DOHH2 (cell line): ENCODE results near the gene CNKSR3.

Experiments used
- H3F3A ChIP-seq: fragments of 200-600 bp; sonication (generic), shearing (Covaris generic); 2 replicates; pipeline ENCODE4 v1.6.0; 2016; ENCODE audit warnings: antibody characterized with exemption, mild to moderate bottlenecking; ENCODE audit not compliant: control insufficient read depth, insufficient read depth
- H3K27ac ChIP-seq: fragments of 200-600 bp; sonication (generic); 2 replicates; pipeline ENCODE4 v1.5.1; 2014; ENCODE audit warnings: low read depth, mild to moderate bottlenecking, low read length, moderate library complexity
- H3K27me3 ChIP-seq: fragments of 200-600 bp; sonication (generic); 2 replicates; pipeline ENCODE4 v1.6.1; 2014; ENCODE audit warnings: mild to moderate bottlenecking, low read length, mixed read lengths; ENCODE audit not compliant: control insufficient read depth
- H3K36me3 ChIP-seq: fragments of 200-600 bp; sonication (generic); 2 replicates; pipeline ENCODE4 v1.6.1; 2014; ENCODE audit warnings: mild to moderate bottlenecking, low read length, moderate library complexity, mixed read lengths; ENCODE audit not compliant: control insufficient read depth
- H3K4me1 ChIP-seq: fragments of 200-600 bp; sonication (generic); 2 replicates; pipeline ENCODE4 v1.6.1; 2014; ENCODE audit warnings: mild to moderate bottlenecking, low read length, mixed read lengths; ENCODE audit not compliant: control insufficient read depth
- H3K4me2 ChIP-seq: fragments of 200-600 bp; sonication (generic); 2 replicates; pipeline ENCODE4 v1.6.0; 2014; ENCODE audit warnings: mild to moderate bottlenecking, low read length, moderate library complexity
- H3K4me3 ChIP-seq: fragments of 200-600 bp; sonication (generic); 2 replicates; pipeline ENCODE4 v1.5.1; 2014; ENCODE audit warnings: mild to moderate bottlenecking, low read length, mixed read lengths
- H3K79me2 ChIP-seq: fragments of 200-600 bp; sonication (generic); 2 replicates; pipeline ENCODE4 v1.6.1; 2014; ENCODE audit warnings: mild to moderate bottlenecking, low read length, mixed read lengths; ENCODE audit not compliant: control insufficient read depth
- H3K9me2 ChIP-seq: fragments of 200-600 bp; sonication (generic); replicated peaks from 2 replicates; pipeline ENCODE4 v1.6.1; 2014; ENCODE audit warnings: mild to moderate bottlenecking, low read length, mixed read lengths; ENCODE audit not compliant: control insufficient read depth
- H3K9me3 ChIP-seq: fragments of 200-600 bp; sonication (generic); 2 replicates; pipeline ENCODE4 v1.6.1; 2014; ENCODE audit warnings: antibody characterized with exemption, low read length, mixed read lengths; ENCODE audit not compliant: control insufficient read depth, insufficient read depth
- H4K20me1 ChIP-seq: fragments of 200-600 bp; sonication (generic); 2 replicates; pipeline ENCODE4 v1.6.0; 2014; ENCODE audit warnings: low read depth, mild to moderate bottlenecking, antibody characterized with exemption, low read length, moderate library complexity; ENCODE audit not compliant: control insufficient read depth, insufficient read depth
- EZH2phosphoT487 ChIP-seq: fragments of 200-600 bp; sonication (generic); IDR thresholded peaks from 2 replicates; pipeline ENCODE4 v1.6.1; 2017; ENCODE audit warnings: borderline replicate concordance, mild to moderate bottlenecking, antibody characterized with exemption, low read length, moderate library complexity, mixed read lengths
- TF ChIP-seq, protein P1 (sequence below): fragments of 200-600 bp; sonication (generic); IDR thresholded peaks from one replicate; pipeline ENCODE4 v1.5.1; 2014; ENCODE audit warnings: antibody characterized with exemption, mild to moderate bottlenecking, low read depth, low read length; ENCODE audit not compliant: poor library complexity, severe bottlenecking

The CNKSR3 gene

GRCh38 chr6:154462425-154462824 lies 48.1 kb downstream of the CNKSR3 start:
- Histone ChIP-seq H4K20me1 (no peaks in the 10 kb centered on the region), H3K9me3 (no peaks in the 10 kb centered on the region), H3F3A (no peaks in the 10 kb centered on the region), H3K9me2 (no peaks in the 10 kb centered on the region), H3K27me3 (no peaks in the 10 kb centered on the region), H3K27ac (no peak overlapping the region), H3K36me3 (no peaks in the 10 kb centered on the region), H3K4me2 (no peak overlapping the region), H3K79me2 (no peaks in the 10 kb centered on the region), H3K4me3 (no peak overlapping the region), H3K4me1 (no peaks in the 10 kb centered on the region)
- no peak for TF ChIP-seq EZH2phosphoT487
- TF ChIP-seq, protein P1, sequence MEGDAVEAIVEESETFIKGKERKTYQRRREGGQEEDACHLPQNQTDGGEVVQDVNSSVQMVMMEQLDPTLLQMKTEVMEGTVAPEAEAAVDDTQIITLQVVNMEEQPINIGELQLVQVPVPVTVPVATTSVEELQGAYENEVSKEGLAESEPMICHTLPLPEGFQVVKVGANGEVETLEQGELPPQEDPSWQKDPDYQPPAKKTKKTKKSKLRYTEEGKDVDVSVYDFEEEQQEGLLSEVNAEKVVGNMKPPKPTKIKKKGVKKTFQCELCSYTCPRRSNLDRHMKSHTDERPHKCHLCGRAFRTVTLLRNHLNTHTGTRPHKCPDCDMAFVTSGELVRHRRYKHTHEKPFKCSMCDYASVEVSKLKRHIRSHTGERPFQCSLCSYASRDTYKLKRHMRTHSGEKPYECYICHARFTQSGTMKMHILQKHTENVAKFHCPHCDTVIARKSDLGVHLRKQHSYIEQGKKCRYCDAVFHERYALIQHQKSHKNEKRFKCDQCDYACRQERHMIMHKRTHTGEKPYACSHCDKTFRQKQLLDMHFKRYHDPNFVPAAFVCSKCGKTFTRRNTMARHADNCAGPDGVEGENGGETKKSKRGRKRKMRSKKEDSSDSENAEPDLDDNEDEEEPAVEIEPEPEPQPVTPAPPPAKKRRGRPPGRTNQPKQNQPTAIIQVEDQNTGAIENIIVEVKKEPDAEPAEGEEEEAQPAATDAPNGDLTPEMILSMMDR = no peak

DNA sequence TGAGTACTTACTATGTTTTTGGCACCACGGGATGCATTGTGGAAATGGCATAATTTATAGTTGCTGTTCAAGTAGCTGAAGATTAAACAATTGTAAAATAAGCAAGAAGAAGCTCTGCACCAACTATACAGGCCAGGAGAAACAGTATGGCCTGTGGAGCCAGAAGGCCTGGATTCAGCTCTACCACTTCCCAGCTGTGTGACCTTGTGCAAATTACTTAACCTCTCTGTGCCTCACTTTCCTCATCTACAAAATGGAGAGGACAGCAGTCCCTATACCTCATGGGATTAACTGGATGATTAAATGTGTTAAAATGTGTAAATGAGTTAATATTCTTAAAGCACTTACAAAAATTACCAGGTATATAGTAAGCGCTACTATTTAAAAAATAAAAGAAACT lies 49.1 kb downstream of the CNKSR3 start:
- H3K4me2 ChIP-seq = no peak overlapping the region
- no peaks in the 10 kb centered on the region for H3F3A ChIP-seq
- H3K4me3 ChIP-seq = no peak overlapping the region
- no peaks in the 10 kb centered on the region for H3K27me3 ChIP-seq
- H3K9me2 ChIP-seq = no peaks in the 10 kb centered on the region
- H4K20me1 ChIP-seq = no peaks in the 10 kb centered on the region
- H3K9me3 ChIP-seq = no peaks in the 10 kb centered on the region
- H3K79me2 ChIP-seq = no peaks in the 10 kb centered on the region
- TF ChIP-seq, protein P1 = no peak
- TF ChIP-seq EZH2phosphoT487 = no peak
- no peak overlapping the region for H3K27ac ChIP-seq
- no peaks in the 10 kb centered on the region for H3K36me3 ChIP-seq
- no peaks in the 10 kb centered on the region for H3K4me1 ChIP-seq

DNA sequence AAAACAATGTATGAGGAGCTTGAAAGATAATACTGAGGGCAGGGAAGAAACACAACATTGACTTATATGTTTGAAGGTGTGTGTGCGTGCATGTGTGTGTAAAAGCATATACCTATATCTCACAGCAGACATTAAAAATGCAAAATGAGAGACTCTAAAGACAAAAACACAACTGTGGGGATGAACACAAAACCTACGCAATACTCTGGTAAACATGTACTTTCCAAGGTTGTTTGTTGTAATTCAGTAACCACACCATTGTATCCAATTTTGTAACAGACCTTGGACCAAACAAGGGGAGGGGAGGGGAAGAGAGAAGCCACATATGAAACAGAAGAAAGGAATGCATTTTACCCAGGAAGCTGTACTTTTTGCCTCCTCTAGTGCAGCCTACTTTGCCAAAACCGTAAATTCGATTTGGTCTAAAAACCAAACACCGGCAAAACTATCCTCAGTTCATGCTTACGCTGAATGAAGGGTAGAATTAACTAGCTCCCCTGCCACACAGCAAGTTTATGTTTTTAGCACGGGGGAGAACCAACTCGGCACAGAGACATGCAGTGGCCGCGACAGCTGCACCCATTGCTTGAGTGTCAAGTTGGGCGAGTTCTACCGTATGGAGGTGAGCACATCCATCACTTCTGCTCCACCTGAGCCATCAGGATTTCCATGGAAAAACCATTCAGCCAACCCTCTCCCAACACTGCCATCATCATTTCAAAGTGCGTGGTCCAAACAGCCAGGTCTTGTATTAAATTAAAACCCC lies 50.0 kb downstream of the CNKSR3 start:
- no peak overlapping the region for H3K27ac ChIP-seq
- H4K20me1 ChIP-seq = no peaks in the 10 kb centered on the region
- H3F3A ChIP-seq = no peaks in the 10 kb centered on the region
- H3K36me3 ChIP-seq = no peaks in the 10 kb centered on the region
- no peaks in the 10 kb centered on the region for H3K27me3 ChIP-seq
- no peak overlapping the region for H3K4me2 ChIP-seq
- H3K4me3 ChIP-seq = no peak overlapping the region
- TF ChIP-seq, protein P1 = no peak
- no peaks in the 10 kb centered on the region for H3K4me1 ChIP-seq
- no peaks in the 10 kb centered on the region for H3K79me2 ChIP-seq
- H3K9me2 ChIP-seq = no peaks in the 10 kb centered on the region
- H3K9me3 ChIP-seq = no peaks in the 10 kb centered on the region
